ENCODE measurements around the gene PEPD. TPM values are rescaled to one million over a fixed set of nuclear protein-coding genes. Genes with fewer than 3 reads are reported as not detected.
A peak's percentile ranks its signal among the peaks of the same experiment; 100 is the strongest.

Gene PEPD
- total RNA-seq, 1 experiment from 2014 or later: 83.1 TPM

GRCh38 chr19:33553530-33554310 is 32.1 kb upstream of the PEPD start:
- CTCF ChIA-PET: interaction anchor here (1.2 kb wide), 1 partner anchor 123 kb away, joined by 5 read pairs; no protein-coding TSS in a partner anchor
- DNase-seq (ENCODE audit: low spot score) (no peak), ATAC-seq (peak; percentile 78)
- POLR2A ChIA-PET: no interaction called here
- TF ChIP-seq OVOL2 (CRISPR knock-in tag; IDR thresholded peaks at IDR 0.05; ENCODE audit: borderline replicate concordance) (no peak), NFYB (CRISPR knock-in tag; conservative IDR thresholded peaks at IDR 0.05; ENCODE audit: low read depth) (no peak), HMGXB4 (CRISPR knock-in tag; IDR thresholded peaks at IDR 0.05) (no peak), IRF1 (CRISPR knock-in tag; IDR thresholded peaks at IDR 0.05) (no peak), ATF3 (CRISPR knock-in tag; conservative IDR thresholded peaks at IDR 0.05) (no peak), ERG (CRISPR knock-in tag; IDR thresholded peaks at IDR 0.05) (no peak), ZNF263 (CRISPR knock-in tag; IDR thresholded peaks at IDR 0.05; ENCODE audit: low read depth) (no peak)
- Mint-ChIP-seq H3K36me3 (no peaks in the 10 kb centered on the region), H3K4me1 (peaks cover 16% of the 10 kb centered on the region), H3K4me3 (no peak overlapping the region), H3K9me3 (no peaks in the 10 kb centered on the region), H3K27me3 (ENCODE audit: low read depth) (no peaks in the 10 kb centered on the region; the same call in 1 of the 2 replicates), H3K27ac (no peak overlapping the region)

- TF ChIP-seq ZNF512 (CRISPR knock-in tag; IDR thresholded peaks at IDR 0.05; ENCODE audit: borderline replicate concordance) (no peak), USF2 (CRISPR knock-in tag; IDR thresholded peaks at IDR 0.05) (peak; percentile 35; the same call in 1 of the 2 replicates)
- ChIA-PET POLR2A (no interaction called here), CTCF (interaction anchor here (1.0 kb wide), 1 partner anchor 10 kb away, joined by 3 read pairs; no protein-coding TSS in a partner anchor)
- Mint-ChIP-seq H3K27me3 (ENCODE audit: low read depth) (no peaks in the 10 kb centered on the region), H3K4me3 (no peak overlapping the region), H3K9me3 (no peaks in the 10 kb centered on the region), H3K27ac (no peak overlapping the region), H3K36me3 (no peaks in the 10 kb centered on the region), H3K4me1 (peaks cover 16% of the 10 kb centered on the region)
- DNase-seq (ENCODE audit: low spot score) (no peak), ATAC-seq (no peak)
Observed at GRCh38 chr19:33552928-33553279, 31.3 kb upstream of the PEPD start.

GRCh38 chr19:33552191-33552927 is 30.8 kb upstream of the PEPD start:
- no peak for TF ChIP-seq ZBTB21 (CRISPR knock-in tag; IDR thresholded peaks at IDR 0.05; ENCODE audit: borderline replicate concordance)
- no peak for TF ChIP-seq FOXP4 (CRISPR knock-in tag; IDR thresholded peaks at IDR 0.05)
- TF ChIP-seq ZNF512 (CRISPR knock-in tag; IDR thresholded peaks at IDR 0.05; ENCODE audit: borderline replicate concordance): no peak
- no peak for DNase-seq (ENCODE audit: low spot score)
- Mint-ChIP-seq H3K27ac (no peak overlapping the region), H3K27me3 (ENCODE audit: low read depth) (no peaks in the 10 kb centered on the region), H3K36me3 (no peaks in the 10 kb centered on the region), H3K9me3 (no peaks in the 10 kb centered on the region), H3K4me1 (peaks cover 13% of the 10 kb centered on the region), H3K4me3 (no peak overlapping the region)
- ChIA-PET CTCF (interaction anchor here (1.0 kb wide), 1 partner anchor 9 kb away, joined by 3 read pairs; no protein-coding TSS in a partner anchor), POLR2A (no interaction called here)
- no peak for ATAC-seq

All from WTC11 (cell line).